K562 (cell line): ENCODE results near the gene ARFIP2. TPM values are rescaled to one million over a fixed set of nuclear protein-coding genes. Genes with fewer than 3 reads are reported as not detected.

ENCODE experiments used
- CREM ChIP-seq: IDR thresholded peaks from 2 replicates; pipeline ENCODE4 v1.6.1; 2014; ENCODE audit warnings: antibody characterized with exemption, low read depth
- CSDE1 ChIP-seq, 2 experiments: fragments of 450-650 bp; IDR thresholded peaks; 2 replicates each; pipeline ENCODE4 v1.6.1; 2016; ENCODE audit warnings: mild to moderate bottlenecking in 1 of 2
- FOXK2 ChIP-seq, 2 experiments: fragments of 450-650 bp; IDR thresholded peaks in 1 of 2; conservative IDR thresholded peaks in 1 of 2; 2 replicates each; pipeline ENCODE4 v1.6.1; 2016; ENCODE audit warnings: low read depth in 2 of 2, mild to moderate bottlenecking in 1 of 2
- KDM5B ChIP-seq: fragments of 200-600 bp; sonication (generic); IDR thresholded peaks from 2 replicates; pipeline ENCODE4 v1.6.1; 2012; ENCODE audit warnings: low read depth, mild to moderate bottlenecking, moderate library complexity, low read length, control low read depth, inconsistent platforms; ENCODE audit not compliant: insufficient replicate concordance
- SMC3 ChIP-seq: conservative IDR thresholded peaks from 2 replicates; pipeline ENCODE4 v1.6.1; 2011; ENCODE audit warnings: low read depth, low read length, improper control_type of control experiment; ENCODE audit not compliant: insufficient read depth
- TEAD4 ChIP-seq, 2 experiments: sonication (generic) in 1 of 2; formaldehyde crosslinking in 1 of 2; IDR thresholded peaks; 2 replicates each; pipeline versions ENCODE4 v1.6.1 to v1.8.0; 2012 to 2022; ENCODE audit warnings: borderline replicate concordance in 1 of 2, inconsistent platforms in 1 of 2, low read length in 1 of 2, mild to moderate bottlenecking in 1 of 2, missing genetic modification reagents in 1 of 2
- XRCC5 ChIP-seq: fragments of 200-400 bp; formaldehyde crosslinking; IDR thresholded peaks from 2 replicates; pipeline ENCODE4 v1.6.1; 2017; ENCODE audit warnings: low read depth, mild to moderate bottlenecking, low read length
- ZNF384 ChIP-seq: IDR thresholded peaks from 2 replicates; pipeline ENCODE4 v1.6.1; 2012; ENCODE audit warnings: low read depth, low read length, improper control_type of control experiment
- polyA plus RNA-seq, 8 experiments: library from polyadenylated mRNA; depleted of rRNA in 4 of 8; stranded (reverse) in 5 of 8; unstranded in 3 of 8; fragments of >200 nt; fragmentation: Nextera tagmentation in 2 of 8; fragmentation: Illumina TruSeq in 1 of 8; extraction: Ambion mirVana in 2 of 8; extraction: Trizol in 1 of 8; gene quantifications; 2 replicates each; pipeline versions ENCODE4 v1.2.1 to v1.2.3, GENCODE V29; 2011 to 2014; ENCODE audit warnings: inconsistent platforms in 1 of 8, missing spikeins in 1 of 8
- total RNA-seq, 7 experiments: library from RNA; depleted of rRNA in 6 of 7; stranded (reverse); fragments of >200 nt in 6 of 7; fragmentation: Illumina TruSeq in 2 of 7; extraction: Trizol in 2 of 7; gene quantifications; 2 replicates each; pipeline versions ENCODE4 v1.2.1 to v1.2.3, GENCODE V29; 2011 to 2021; ENCODE audit warnings: low replicate concordance in 1 of 7
- TF ChIP-seq, protein P1 (sequence below): fragments of 450-650 bp; IDR thresholded peaks from 2 replicates; pipeline ENCODE4 v1.6.1; 2016
- TF ChIP-seq, protein P2 (sequence below): fragments of 450-650 bp; formaldehyde crosslinking; IDR thresholded peaks from 2 replicates; pipeline ENCODE4 v1.4.0; 2020; ENCODE audit warnings: mild to moderate bottlenecking, moderate library complexity
- TF ChIP-seq, protein P3 (sequence below), 2 experiments: fragments of 450-650 bp; formaldehyde crosslinking in 1 of 2; IDR thresholded peaks; 2 replicates each; pipeline versions ENCODE4 v1.4.0 to v1.6.1; 2014 to 2020; ENCODE audit warnings: mild to moderate bottlenecking in 2 of 2, borderline replicate concordance in 1 of 2, low read depth in 1 of 2

ARFIP2 gene
- total and polyA plus RNA-seq, 9 of the 15 experiments (the other 6 are each of a cell fraction or from before 2014, with no cell fraction given) = 11.8 to 74.1 (median 41.0) TPM

DNA sequence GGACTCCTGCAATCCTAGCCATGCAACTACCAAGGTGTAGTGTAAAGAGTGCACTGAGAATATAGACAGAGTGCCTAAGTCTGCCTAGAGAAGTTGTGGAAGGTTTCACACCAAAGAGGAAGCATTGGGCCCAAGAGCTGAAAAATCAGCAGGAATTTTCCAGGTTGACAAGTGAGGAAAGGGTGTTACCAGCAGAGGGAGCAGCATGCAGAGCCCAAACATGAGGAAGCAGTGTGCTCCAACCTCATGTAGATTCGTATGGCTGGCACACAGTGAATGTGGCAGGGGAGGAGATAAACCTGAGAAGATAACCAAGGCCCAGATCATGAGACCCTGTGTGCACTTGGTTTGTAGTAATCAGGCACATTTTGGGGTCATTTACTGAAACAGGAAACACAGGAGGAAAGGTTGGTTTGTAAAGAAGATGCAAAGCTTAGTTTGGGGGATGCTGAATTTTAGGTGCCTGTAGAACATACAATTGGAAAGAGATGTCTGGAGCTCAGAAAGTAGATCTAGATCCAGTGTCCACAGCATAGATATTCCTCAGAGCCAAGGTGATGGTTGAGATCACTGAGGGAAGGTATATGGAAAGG lies 42.1 kb downstream of the ARFIP2 start (continued):
- TF ChIP-seq, protein P1, sequence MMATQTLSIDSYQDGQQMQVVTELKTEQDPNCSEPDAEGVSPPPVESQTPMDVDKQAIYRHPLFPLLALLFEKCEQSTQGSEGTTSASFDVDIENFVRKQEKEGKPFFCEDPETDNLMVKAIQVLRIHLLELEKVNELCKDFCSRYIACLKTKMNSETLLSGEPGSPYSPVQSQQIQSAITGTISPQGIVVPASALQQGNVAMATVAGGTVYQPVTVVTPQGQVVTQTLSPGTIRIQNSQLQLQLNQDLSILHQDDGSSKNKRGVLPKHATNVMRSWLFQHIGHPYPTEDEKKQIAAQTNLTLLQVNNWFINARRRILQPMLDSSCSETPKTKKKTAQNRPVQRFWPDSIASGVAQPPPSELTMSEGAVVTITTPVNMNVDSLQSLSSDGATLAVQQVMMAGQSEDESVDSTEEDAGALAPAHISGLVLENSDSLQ = peak; percentile 23; the same call in 1 of the 2 replicates
- TF ChIP-seq XRCC5 = 0 out of 2 replicates have a peak, but pooled peaks have one; percentile 66
- TF ChIP-seq, protein P2, sequence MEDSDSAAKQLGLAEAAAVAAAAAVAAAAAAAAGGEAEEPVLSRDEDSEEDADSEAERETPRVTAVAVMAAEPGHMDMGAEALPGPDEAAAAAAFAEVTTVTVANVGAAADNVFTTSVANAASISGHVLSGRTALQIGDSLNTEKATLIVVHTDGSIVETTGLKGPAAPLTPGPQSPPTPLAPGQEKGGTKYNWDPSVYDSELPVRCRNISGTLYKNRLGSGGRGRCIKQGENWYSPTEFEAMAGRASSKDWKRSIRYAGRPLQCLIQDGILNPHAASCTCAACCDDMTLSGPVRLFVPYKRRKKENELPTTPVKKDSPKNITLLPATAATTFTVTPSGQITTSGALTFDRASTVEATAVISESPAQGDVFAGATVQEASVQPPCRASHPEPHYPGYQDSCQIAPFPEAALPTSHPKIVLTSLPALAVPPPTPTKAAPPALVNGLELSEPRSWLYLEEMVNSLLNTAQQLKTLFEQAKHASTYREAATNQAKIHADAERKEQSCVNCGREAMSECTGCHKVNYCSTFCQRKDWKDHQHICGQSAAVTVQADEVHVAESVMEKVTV (CRISPR knock-in tag) = 0 out of 2 replicates have a peak, but pooled peaks have one; percentile 26
- TF ChIP-seq ZNF384 = peak; percentile 13; the same call in 1 of the 2 replicates
- TF ChIP-seq TEAD4 (IDR thresholded peaks at IDR 0.05; ENCODE audit: low read length) = 0 out of 2 replicates have a peak, but pooled peaks have one; percentile 20
- TF ChIP-seq TEAD4 (CRISPR knock-in tag; IDR thresholded peaks at IDR 0.05; ENCODE audit: borderline replicate concordance) = no peak
- TF ChIP-seq FOXK2 (conservative IDR thresholded peaks at IDR 0.05 in 1 of 2, IDR thresholded peaks at IDR 0.05 in 1 of 2; ENCODE audit: low read depth in 2 of 2) = 0 out of 4 replicates have a peak, but pooled peaks of 1 of the 2 experiments have one; percentile 16
- no peak for TF ChIP-seq KDM5B
- peak; percentile 62; the same call in 1 of the 2 replicates for TF ChIP-seq SMC3
- TF ChIP-seq, protein P3, sequence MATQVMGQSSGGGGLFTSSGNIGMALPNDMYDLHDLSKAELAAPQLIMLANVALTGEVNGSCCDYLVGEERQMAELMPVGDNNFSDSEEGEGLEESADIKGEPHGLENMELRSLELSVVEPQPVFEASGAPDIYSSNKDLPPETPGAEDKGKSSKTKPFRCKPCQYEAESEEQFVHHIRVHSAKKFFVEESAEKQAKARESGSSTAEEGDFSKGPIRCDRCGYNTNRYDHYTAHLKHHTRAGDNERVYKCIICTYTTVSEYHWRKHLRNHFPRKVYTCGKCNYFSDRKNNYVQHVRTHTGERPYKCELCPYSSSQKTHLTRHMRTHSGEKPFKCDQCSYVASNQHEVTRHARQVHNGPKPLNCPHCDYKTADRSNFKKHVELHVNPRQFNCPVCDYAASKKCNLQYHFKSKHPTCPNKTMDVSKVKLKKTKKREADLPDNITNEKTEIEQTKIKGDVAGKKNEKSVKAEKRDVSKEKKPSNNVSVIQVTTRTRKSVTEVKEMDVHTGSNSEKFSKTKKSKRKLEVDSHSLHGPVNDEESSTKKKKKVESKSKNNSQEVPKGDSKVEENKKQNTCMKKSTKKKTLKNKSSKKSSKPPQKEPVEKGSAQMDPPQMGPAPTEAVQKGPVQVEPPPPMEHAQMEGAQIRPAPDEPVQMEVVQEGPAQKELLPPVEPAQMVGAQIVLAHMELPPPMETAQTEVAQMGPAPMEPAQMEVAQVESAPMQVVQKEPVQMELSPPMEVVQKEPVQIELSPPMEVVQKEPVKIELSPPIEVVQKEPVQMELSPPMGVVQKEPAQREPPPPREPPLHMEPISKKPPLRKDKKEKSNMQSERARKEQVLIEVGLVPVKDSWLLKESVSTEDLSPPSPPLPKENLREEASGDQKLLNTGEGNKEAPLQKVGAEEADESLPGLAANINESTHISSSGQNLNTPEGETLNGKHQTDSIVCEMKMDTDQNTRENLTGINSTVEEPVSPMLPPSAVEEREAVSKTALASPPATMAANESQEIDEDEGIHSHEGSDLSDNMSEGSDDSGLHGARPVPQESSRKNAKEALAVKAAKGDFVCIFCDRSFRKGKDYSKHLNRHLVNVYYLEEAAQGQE (IDR thresholded peaks at IDR 0.05; ENCODE audit: borderline replicate concordance) = peak; percentile 44; the same call in 1 of the 2 replicates
- TF ChIP-seq, protein P3 (CRISPR knock-in tag; IDR thresholded peaks at IDR 0.05; ENCODE audit: low read depth) = no peak
- TF ChIP-seq CREM = peak; percentile 27; the same call in 1 of the 2 replicates
- no peak for TF ChIP-seq CSDE1 (IDR thresholded peaks at IDR 0.05)
